PC-3 (cell line): ENCODE measurements around the gene IRAK3.

ENCODE experiments used
- CTCF ChIP-seq: fragments of 300-600 bp; sonication (generic); conservative IDR thresholded peaks from 2 replicates; pipeline ENCODE4 v1.5.1; 2017; ENCODE audit warnings: antibody characterized with exemption, low read depth, mild to moderate bottlenecking, low read length
- EZH2 ChIP-seq: fragments of 300-600 bp; sonication (generic); IDR thresholded peaks from one replicate; pipeline ENCODE4 v1.6.1; 2017; ENCODE audit warnings: antibody characterized with exemption, mild to moderate bottlenecking, low read length; ENCODE audit not compliant: unreplicated experiment
- EZH2phosphoT487 ChIP-seq: fragments of 300-600 bp; sonication (generic); IDR thresholded peaks from 2 replicates; pipeline ENCODE4 v1.6.1; 2018; ENCODE audit warnings: mild to moderate bottlenecking, antibody characterized with exemption, low read length, borderline replicate concordance

- TF ChIP-seq CTCF (no peak), EZH2phosphoT487 (no peak), EZH2 (no peak)
These were observed 8.5 kb downstream of the IRAK3 start for GRCh38 chr12:66197495-66197921.
